K562 (cell line): ENCODE data around the gene ULBP2. TPM values are rescaled to one million over a fixed set of nuclear protein-coding genes. Genes with fewer than 3 reads are reported as not detected.

Experiments
- BACH1 ChIP-seq: fragments of 200-800 bp; sonication (Bioruptor generic); IDR thresholded peaks from 2 replicates; pipeline ENCODE4 v1.6.1; 2016; ENCODE audit warnings: missing genetic modification characterization, missing compliant biosample characterization
- CBX5 ChIP-seq: IDR thresholded peaks from 2 replicates; pipeline ENCODE4 v1.6.1; 2014; ENCODE audit warnings: low read depth, borderline replicate concordance
- DIDO1 ChIP-seq: fragments of 450-650 bp; IDR thresholded peaks from 2 replicates; pipeline ENCODE4 v1.6.1; 2016; ENCODE audit warnings: low read depth, missing biosample characterization, missing genetic modification characterization
- DMBX1 ChIP-seq: fragments of 250-450 bp; sonication (Bioruptor Pico); IDR thresholded peaks from 2 replicates; pipeline ENCODE4 v1.8.0; 2022; ENCODE audit warnings: inconsistent platforms, mild to moderate bottlenecking, moderate library complexity, borderline replicate concordance
- GABPA ChIP-seq: fragments of 200-800 bp; sonication (Bioruptor generic); conservative IDR thresholded peaks from 2 replicates; pipeline ENCODE4 v1.6.1; 2016; ENCODE audit warnings: low read depth, missing genetic modification characterization, missing compliant biosample characterization
- GTF2A2 ChIP-seq: IDR thresholded peaks from 2 replicates; pipeline ENCODE4 v1.6.1; 2016; ENCODE audit warnings: mild to moderate bottlenecking, missing genetic modification characterization, missing compliant biosample characterization
- NFATC3 ChIP-seq: fragments of 450-650 bp; IDR thresholded peaks from 2 replicates; pipeline ENCODE4 v1.6.1; 2017; ENCODE audit warnings: mild to moderate bottlenecking
- NR2F6 ChIP-seq: fragments of 450-650 bp; formaldehyde crosslinking; IDR thresholded peaks from 2 replicates; pipeline ENCODE4 v1.4.0; 2020; ENCODE audit warnings: mild to moderate bottlenecking
- NRF1 ChIP-seq, 2 experiments: fragments of 450-650 bp; IDR thresholded peaks in 1 of 2; conservative IDR thresholded peaks in 1 of 2; 2 replicates each; pipeline ENCODE4 v1.6.1; 2014; ENCODE audit warnings: mild to moderate bottlenecking in 2 of 2
- RAD21 ChIP-seq, 2 experiments: fragments of 250-450 bp in 1 of 2; fragments of 450-650 bp in 1 of 2; sonication (Bioruptor Pico) in 1 of 2; formaldehyde crosslinking in 1 of 2; IDR thresholded peaks in 1 of 2; conservative IDR thresholded peaks in 1 of 2; 2 replicates each; pipeline versions ENCODE4 v1.4.0 to v1.8.0; 2020 to 2022; ENCODE audit warnings: mild to moderate bottlenecking in 2 of 2, moderate library complexity in 1 of 2
- SMC3 ChIP-seq: conservative IDR thresholded peaks from 2 replicates; pipeline ENCODE4 v1.6.1; 2011; ENCODE audit warnings: low read depth, low read length, improper control_type of control experiment; ENCODE audit not compliant: insufficient read depth
- SREBF1 ChIP-seq: fragments of 150-350 bp; IDR thresholded peaks from 2 replicates; pipeline ENCODE4 v1.6.1; 2014; ENCODE audit warnings: antibody characterized with exemption, low read depth, low read length, borderline replicate concordance
- XRCC5 ChIP-seq: fragments of 200-400 bp; formaldehyde crosslinking; IDR thresholded peaks from 2 replicates; pipeline ENCODE4 v1.6.1; 2017; ENCODE audit warnings: low read depth, mild to moderate bottlenecking, low read length
- ZBTB17 ChIP-seq: fragments of 450-650 bp; formaldehyde crosslinking; IDR thresholded peaks from 2 replicates; pipeline ENCODE4 v1.4.0; 2020; ENCODE audit warnings: mild to moderate bottlenecking
- ZNF239 ChIP-seq: fragments of 250-450 bp; sonication (Bioruptor Pico); IDR thresholded peaks from 2 replicates; pipeline ENCODE4 v1.4.0; 2020; ENCODE audit warnings: mild to moderate bottlenecking
- polyA plus RNA-seq, 8 experiments: library from polyadenylated mRNA; depleted of rRNA in 4 of 8; stranded (reverse) in 5 of 8; unstranded in 3 of 8; fragments of >200 nt; fragmentation: Nextera tagmentation in 2 of 8; fragmentation: Illumina TruSeq in 1 of 8; extraction: Ambion mirVana in 2 of 8; extraction: Trizol in 1 of 8; gene quantifications; 2 replicates each; pipeline versions ENCODE4 v1.2.1 to v1.2.3, GENCODE V29; 2011 to 2014; ENCODE audit warnings: inconsistent platforms in 1 of 8, missing spikeins in 1 of 8
- total RNA-seq, 7 experiments: library from RNA; depleted of rRNA in 6 of 7; stranded (reverse); fragments of >200 nt in 6 of 7; fragmentation: Illumina TruSeq in 2 of 7; extraction: Trizol in 2 of 7; gene quantifications; 2 replicates each; pipeline versions ENCODE4 v1.2.1 to v1.2.3, GENCODE V29; 2011 to 2021; ENCODE audit warnings: low replicate concordance in 1 of 7
- TF ChIP-seq, protein P1 (sequence below): fragments of 450-650 bp; IDR thresholded peaks from 2 replicates; pipeline ENCODE4 v1.6.1; 2017; ENCODE audit warnings: antibody characterized with exemption, mild to moderate bottlenecking
- TF ChIP-seq, protein P2 (sequence below): sonication (generic); formaldehyde crosslinking; IDR thresholded peaks from 2 replicates; pipeline ENCODE4 v1.8.0; 2022; ENCODE audit warnings: missing genetic modification reagents, mild to moderate bottlenecking, moderate library complexity, borderline replicate concordance
- TF ChIP-seq, protein P3 (sequence below): IDR thresholded peaks from 2 replicates; pipeline ENCODE4 v1.6.1; 2016; ENCODE audit warnings: missing genetic modification characterization, missing compliant biosample characterization
- TF ChIP-seq, protein P4 (sequence below): sonication (generic); formaldehyde crosslinking; IDR thresholded peaks from 2 replicates; pipeline ENCODE4 v1.8.0; 2022; ENCODE audit warnings: mild to moderate bottlenecking, missing genetic modification reagents

Gene ULBP2
- total and polyA plus RNA-seq, 9 of the 15 experiments (the other 6 are each of a cell fraction or from before 2014, with no cell fraction given) = 0.50 to 5.3 (median 1.2) TPM

DNA sequence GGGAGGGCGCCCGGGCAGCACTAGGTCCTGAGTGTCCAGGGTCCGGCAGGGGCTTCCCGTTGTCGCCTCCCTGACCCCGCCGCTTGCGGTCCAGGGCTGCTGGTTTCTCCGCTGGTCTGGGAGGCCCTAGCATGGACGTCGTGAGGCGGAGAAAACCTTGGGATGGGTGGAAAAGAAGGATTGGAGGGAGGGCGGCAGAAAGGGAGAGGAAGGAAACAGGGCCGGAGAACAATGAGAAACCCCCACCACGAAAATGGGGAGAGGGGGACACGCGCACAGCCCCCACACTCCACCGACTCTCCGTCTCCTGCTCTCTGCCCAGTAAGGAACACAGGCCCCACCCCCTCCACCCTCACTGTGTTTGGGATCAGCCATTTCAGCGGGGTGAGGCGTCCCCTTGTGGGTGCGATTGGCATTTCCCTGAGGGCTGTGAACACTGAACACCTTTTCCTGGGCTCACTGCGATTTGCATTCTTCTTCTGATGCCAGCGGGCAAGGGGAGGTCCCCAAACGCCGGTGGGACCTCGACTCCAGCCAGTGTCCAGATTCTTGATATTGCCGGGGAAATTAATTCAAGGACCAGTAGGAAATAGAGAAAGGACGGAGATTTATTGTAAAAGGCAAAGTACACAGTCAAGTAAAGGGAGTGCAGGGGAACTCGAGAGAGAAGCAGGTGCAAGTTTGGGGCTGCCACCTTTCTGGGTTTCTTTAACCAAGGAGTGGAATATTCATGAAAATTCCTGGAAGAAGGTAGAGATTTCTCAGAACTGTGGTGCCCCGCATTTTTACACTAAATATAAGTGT is 15.6 kb upstream of the ULBP2 start (continued):
- TF ChIP-seq, protein P1, sequence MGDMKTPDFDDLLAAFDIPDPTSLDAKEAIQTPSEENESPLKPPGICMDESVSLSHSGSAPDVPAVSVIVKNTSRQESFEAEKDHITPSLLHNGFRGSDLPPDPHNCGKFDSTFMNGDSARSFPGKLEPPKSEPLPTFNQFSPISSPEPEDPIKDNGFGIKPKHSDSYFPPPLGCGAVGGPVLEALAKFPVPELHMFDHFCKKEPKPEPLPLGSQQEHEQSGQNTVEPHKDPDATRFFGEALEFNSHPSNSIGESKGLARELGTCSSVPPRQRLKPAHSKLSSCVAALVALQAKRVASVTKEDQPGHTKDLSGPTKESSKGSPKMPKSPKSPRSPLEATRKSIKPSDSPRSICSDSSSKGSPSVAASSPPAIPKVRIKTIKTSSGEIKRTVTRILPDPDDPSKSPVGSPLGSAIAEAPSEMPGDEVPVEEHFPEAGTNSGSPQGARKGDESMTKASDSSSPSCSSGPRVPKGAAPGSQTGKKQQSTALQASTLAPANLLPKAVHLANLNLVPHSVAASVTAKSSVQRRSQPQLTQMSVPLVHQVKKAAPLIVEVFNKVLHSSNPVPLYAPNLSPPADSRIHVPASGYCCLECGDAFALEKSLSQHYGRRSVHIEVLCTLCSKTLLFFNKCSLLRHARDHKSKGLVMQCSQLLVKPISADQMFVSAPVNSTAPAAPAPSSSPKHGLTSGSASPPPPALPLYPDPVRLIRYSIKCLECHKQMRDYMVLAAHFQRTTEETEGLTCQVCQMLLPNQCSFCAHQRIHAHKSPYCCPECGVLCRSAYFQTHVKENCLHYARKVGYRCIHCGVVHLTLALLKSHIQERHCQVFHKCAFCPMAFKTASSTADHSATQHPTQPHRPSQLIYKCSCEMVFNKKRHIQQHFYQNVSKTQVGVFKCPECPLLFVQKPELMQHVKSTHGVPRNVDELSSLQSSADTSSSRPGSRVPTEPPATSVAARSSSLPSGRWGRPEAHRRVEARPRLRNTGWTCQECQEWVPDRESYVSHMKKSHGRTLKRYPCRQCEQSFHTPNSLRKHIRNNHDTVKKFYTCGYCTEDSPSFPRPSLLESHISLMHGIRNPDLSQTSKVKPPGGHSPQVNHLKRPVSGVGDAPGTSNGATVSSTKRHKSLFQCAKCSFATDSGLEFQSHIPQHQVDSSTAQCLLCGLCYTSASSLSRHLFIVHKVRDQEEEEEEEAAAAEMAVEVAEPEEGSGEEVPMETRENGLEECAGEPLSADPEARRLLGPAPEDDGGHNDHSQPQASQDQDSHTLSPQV = no peak
- TF ChIP-seq RAD21 (CRISPR knock-in tag; conservative IDR thresholded peaks at IDR 0.05 in 1 of 2, IDR thresholded peaks at IDR 0.05 in 1 of 2) = peak; percentile 94 to 98
- TF ChIP-seq, protein P2, sequence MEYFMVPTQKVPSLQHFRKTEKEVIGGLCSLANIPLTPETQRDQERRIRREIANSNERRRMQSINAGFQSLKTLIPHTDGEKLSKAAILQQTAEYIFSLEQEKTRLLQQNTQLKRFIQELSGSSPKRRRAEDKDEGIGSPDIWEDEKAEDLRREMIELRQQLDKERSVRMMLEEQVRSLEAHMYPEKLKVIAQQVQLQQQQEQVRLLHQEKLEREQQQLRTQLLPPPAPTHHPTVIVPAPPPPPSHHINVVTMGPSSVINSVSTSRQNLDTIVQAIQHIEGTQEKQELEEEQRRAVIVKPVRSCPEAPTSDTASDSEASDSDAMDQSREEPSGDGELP (CRISPR knock-in tag) = peak; percentile 47; the same call in 1 of the 2 replicates
- TF ChIP-seq, protein P3, sequence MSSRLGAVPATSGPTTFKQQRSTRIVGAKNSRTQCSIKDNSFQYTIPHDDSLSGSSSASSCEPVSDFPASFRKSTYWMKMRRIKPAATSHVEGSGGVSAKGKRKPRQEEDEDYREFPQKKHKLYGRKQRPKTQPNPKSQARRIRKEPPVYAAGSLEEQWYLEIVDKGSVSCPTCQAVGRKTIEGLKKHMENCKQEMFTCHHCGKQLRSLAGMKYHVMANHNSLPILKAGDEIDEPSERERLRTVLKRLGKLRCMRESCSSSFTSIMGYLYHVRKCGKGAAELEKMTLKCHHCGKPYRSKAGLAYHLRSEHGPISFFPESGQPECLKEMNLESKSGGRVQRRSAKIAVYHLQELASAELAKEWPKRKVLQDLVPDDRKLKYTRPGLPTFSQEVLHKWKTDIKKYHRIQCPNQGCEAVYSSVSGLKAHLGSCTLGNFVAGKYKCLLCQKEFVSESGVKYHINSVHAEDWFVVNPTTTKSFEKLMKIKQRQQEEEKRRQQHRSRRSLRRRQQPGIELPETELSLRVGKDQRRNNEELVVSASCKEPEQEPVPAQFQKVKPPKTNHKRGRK (tag) = no peak
- no peak for TF ChIP-seq NRF1 (conservative IDR thresholded peaks at IDR 0.05 in 1 of 2, IDR thresholded peaks at IDR 0.05 in 1 of 2)
- no peak for TF ChIP-seq NR2F6
- peak; percentile 10; the same call in 1 of the 2 replicates for TF ChIP-seq GABPA (tag)
- no peak for TF ChIP-seq BACH1 (tag)
- no peak for TF ChIP-seq ZNF239 (CRISPR knock-in tag)
- TF ChIP-seq GTF2A2 (tag) = no peak
- no peak for TF ChIP-seq ZBTB17 (CRISPR knock-in tag)
- no peak for TF ChIP-seq SREBF1
- TF ChIP-seq NFATC3 = no peak
- TF ChIP-seq CBX5 = no peak
- no peak for TF ChIP-seq DIDO1 (tag)
- peak; percentile 99 for TF ChIP-seq SMC3
- TF ChIP-seq XRCC5 = peak; percentile 82; the same call in 1 of the 2 replicates
- TF ChIP-seq, protein P4, sequence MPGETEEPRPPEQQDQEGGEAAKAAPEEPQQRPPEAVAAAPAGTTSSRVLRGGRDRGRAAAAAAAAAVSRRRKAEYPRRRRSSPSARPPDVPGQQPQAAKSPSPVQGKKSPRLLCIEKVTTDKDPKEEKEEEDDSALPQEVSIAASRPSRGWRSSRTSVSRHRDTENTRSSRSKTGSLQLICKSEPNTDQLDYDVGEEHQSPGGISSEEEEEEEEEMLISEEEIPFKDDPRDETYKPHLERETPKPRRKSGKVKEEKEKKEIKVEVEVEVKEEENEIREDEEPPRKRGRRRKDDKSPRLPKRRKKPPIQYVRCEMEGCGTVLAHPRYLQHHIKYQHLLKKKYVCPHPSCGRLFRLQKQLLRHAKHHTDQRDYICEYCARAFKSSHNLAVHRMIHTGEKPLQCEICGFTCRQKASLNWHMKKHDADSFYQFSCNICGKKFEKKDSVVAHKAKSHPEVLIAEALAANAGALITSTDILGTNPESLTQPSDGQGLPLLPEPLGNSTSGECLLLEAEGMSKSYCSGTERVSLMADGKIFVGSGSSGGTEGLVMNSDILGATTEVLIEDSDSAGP (CRISPR knock-in tag) = peak; percentile 29; the same call in 1 of the 2 replicates
- TF ChIP-seq DMBX1 (CRISPR knock-in tag) = no peak
